ENCODE measurements around the gene PCNX1.

DNA sequence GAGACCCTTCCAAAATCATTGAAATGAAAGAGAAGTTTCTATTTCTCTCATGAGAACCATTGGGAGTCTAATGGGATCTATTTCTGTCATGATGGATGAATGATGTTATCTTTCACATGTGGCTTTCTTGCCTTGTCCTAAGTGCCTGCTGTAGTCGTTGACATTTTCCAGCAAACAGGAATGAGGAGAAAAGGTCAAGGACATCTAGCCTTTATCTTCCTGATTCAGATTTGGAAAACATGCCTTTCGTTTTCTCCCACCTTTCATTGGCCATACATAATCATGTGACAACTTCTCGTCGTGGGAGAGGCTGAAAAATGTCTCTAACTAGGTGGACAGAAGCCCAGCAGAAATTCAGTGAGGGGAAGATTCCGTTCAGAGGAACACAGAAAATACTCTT, 94.5 kb downstream of the PCNX1 start:
- TF ChIP-seq EZH2 (IDR thresholded peaks at IDR 0.05; ENCODE audit: borderline replicate concordance, insufficient read depth, low read depth, low read length, poor library complexity, severe bottlenecking), result no peak
- TF ChIP-seq, protein P1, sequence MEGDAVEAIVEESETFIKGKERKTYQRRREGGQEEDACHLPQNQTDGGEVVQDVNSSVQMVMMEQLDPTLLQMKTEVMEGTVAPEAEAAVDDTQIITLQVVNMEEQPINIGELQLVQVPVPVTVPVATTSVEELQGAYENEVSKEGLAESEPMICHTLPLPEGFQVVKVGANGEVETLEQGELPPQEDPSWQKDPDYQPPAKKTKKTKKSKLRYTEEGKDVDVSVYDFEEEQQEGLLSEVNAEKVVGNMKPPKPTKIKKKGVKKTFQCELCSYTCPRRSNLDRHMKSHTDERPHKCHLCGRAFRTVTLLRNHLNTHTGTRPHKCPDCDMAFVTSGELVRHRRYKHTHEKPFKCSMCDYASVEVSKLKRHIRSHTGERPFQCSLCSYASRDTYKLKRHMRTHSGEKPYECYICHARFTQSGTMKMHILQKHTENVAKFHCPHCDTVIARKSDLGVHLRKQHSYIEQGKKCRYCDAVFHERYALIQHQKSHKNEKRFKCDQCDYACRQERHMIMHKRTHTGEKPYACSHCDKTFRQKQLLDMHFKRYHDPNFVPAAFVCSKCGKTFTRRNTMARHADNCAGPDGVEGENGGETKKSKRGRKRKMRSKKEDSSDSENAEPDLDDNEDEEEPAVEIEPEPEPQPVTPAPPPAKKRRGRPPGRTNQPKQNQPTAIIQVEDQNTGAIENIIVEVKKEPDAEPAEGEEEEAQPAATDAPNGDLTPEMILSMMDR (IDR thresholded peaks at IDR 0.05), result no peak
